ENCODE data around the gene SSR1. TPM values are rescaled to one million over a fixed set of nuclear protein-coding genes. Genes with fewer than 3 reads are reported as not detected.
"Not testable (repeated sequence)": the region's sequence is repeated elsewhere in the genome, so short reads cannot be mapped to it uniquely, and the experiment has no call there.

Gene SSR1
- total RNA-seq, 1 donor from 2014 or later: 20.4 TPM

DNA sequence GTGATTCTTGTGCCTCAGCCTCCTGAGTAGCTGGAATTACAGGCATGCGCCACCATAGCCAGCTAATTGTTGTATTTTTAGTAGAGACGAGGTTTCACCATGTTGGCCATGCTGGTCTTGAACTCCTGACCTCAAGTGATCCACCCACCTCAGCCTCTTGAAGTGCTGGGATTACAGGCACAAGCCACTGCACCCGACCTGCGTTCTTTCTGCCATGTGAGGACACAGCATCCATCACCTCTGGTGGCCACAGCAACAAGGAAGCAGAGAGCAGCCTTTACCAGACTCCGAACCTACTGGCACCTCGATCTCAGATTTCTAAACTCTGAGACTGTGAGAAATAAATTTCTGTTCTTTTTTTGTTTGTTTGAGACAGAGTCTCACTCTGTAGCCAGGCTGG is 8.9 kb upstream of the SSR1 start:
- not testable (repeated sequence) for H3K9me3 ChIP-seq (ENCODE audit: control insufficient read depth in 3 of 3, low read length in 3 of 3); H3K4me1 ChIP-seq (ENCODE audit: control insufficient read depth in 3 of 3, insufficient read depth in 3 of 3, low read length in 3 of 3); H3K4me3 ChIP-seq (ENCODE audit: low read length in 3 of 3); H3K27me3 ChIP-seq (ENCODE audit: control insufficient read depth in 3 of 3, insufficient read depth in 3 of 3, low read length in 3 of 3); H3K27ac ChIP-seq (ENCODE audit: low read depth, low read length); H3K9ac ChIP-seq (ENCODE audit: low read depth in 1 of 3, low read length in 3 of 3); H3K36me3 ChIP-seq (ENCODE audit: control insufficient read depth in 3 of 3, insufficient read depth in 3 of 3, low read length in 3 of 3)

DNA sequence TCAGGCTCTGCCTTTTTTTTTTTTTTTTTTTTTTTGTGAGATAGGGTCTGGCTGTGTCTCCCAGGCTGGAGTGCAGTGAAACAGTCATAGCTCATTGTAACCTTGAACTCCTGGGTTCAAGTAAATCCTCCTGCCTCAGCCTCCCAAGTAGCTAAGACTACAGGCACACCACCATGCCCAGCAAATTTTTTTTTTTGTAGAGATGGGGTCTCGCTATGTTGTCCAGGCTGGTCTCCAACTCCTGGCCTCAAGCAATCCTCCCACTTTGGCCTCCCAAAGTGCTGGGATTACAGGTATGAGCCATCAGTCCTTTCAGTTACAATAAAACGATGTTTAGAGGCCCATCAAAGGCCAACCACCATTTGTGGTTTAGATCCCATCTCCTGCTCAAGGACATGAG is 6.4 kb upstream of the SSR1 start:
- not testable (repeated sequence) for H3K4me1 ChIP-seq (ENCODE audit: control insufficient read depth in 3 of 3, insufficient read depth in 3 of 3, low read length in 3 of 3); H3K27ac ChIP-seq (ENCODE audit: low read depth, low read length); H3K9me3 ChIP-seq (ENCODE audit: control insufficient read depth in 3 of 3, low read length in 3 of 3); H3K36me3 ChIP-seq (ENCODE audit: control insufficient read depth in 3 of 3, insufficient read depth in 3 of 3, low read length in 3 of 3); H3K9ac ChIP-seq (ENCODE audit: low read depth in 1 of 3, low read length in 3 of 3); H3K27me3 ChIP-seq (ENCODE audit: control insufficient read depth in 3 of 3, insufficient read depth in 3 of 3, low read length in 3 of 3); H3K4me3 ChIP-seq (ENCODE audit: low read length in 3 of 3)

DNA sequence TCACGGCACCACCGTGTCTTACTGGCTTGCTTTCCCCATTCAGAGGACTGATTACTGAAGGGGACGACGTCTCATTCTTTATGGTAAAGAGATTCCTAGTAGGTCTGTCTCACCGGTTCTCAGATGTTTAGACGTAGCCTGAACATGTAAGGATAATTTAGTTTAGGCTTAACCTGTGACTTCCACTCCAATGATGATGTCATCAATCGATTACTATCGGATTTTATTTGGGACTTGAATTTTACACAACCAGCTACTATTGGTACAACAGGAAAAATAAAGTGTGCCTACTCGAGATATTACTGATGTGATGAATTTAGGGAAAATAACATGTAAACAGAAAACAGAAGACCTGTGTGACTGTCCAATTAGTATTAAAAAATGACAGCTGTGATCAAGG is 4.5 kb upstream of the SSR1 start:
- Histone ChIP-seq H3K9me3 (ENCODE audit: control insufficient read depth in 3 of 3, low read length in 3 of 3) (no peaks in the 10 kb centered on the region), H3K4me1 (ENCODE audit: control insufficient read depth in 3 of 3, insufficient read depth in 3 of 3, low read length in 3 of 3) (peaks cover 0 to 5% (median 2%) of the 10 kb centered on the region in 3 donors), H3K9ac (ENCODE audit: low read depth in 1 of 3, low read length in 3 of 3) (no peak overlapping the region)

DNA sequence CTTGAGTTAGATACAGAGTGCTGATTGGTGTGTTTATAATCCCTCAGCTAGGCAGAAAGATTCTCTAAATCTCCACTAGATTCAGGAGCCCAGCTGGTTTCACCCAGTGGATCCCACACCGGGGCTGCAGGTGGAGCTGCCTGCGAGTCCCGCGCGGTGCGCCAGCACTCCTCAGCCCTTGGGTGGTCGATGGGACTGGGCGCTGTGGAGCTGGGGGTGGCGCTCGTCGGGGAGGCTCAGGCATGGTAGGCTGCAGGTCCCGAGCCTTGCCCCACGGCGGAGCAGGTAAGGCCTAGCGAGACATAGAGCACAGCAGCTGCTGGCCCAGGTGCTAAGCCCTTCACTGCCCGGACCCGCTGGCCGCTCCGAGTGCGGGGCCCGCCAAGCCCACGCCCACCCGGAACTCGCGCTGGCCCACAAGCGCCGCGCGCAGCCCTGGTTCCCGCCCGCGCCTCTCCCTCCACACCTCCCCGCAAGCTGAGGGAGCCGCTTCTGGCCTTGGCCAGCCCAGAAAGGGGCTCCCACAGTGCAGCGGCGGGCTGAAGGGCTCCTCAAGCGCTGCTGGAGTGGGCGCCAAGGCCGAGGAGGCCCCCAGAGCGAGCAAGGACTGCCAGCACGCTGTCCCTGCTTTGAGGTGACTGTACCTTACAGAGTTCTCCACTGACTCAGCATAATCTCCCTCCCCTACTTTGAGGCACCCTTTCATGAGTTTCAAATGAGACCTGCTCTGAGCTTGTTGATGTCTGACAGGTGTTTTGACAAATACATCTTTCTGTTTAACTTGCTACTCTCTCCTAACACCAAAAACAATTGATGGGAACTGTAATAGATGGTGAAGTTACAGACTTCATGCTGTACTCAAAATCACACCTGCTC is 3.9 kb upstream of the SSR1 start:
- no peaks in the 10 kb centered on the region for H3K27me3 ChIP-seq (ENCODE audit: control insufficient read depth in 3 of 3, insufficient read depth in 3 of 3, low read length in 3 of 3)
- H3K36me3 ChIP-seq (ENCODE audit: control insufficient read depth in 3 of 3, insufficient read depth in 3 of 3, low read length in 3 of 3): peaks cover 0 to 4% (median 0%) of the 10 kb centered on the region in 3 donors
- H3K4me3 ChIP-seq (ENCODE audit: low read length in 3 of 3): no peak overlapping the region
- H3K9me3 ChIP-seq (ENCODE audit: control insufficient read depth in 3 of 3, low read length in 3 of 3): no peaks in the 10 kb centered on the region
- H3K9ac ChIP-seq (ENCODE audit: low read depth in 1 of 3, low read length in 3 of 3): no peak overlapping the region
- H3K4me1 ChIP-seq (ENCODE audit: control insufficient read depth in 3 of 3, insufficient read depth in 3 of 3, low read length in 3 of 3): peaks cover 5 to 12% (median 5%) of the 10 kb centered on the region in 3 donors
- H3K27ac ChIP-seq (ENCODE audit: low read depth, low read length): no peak overlapping the region

More for the DNA sequence above, 4.5 kb upstream of the SSR1 start:
- Histone ChIP-seq H3K27ac (ENCODE audit: low read depth, low read length) (no peak overlapping the region), H3K36me3 (ENCODE audit: control insufficient read depth in 3 of 3, insufficient read depth in 3 of 3, low read length in 3 of 3) (peaks cover 0 to 4% (median 0%) of the 10 kb centered on the region in 3 donors), H3K27me3 (ENCODE audit: control insufficient read depth in 3 of 3, insufficient read depth in 3 of 3, low read length in 3 of 3) (no peaks in the 10 kb centered on the region), H3K4me3 (ENCODE audit: low read length in 3 of 3) (no peak overlapping the region)

DNA sequence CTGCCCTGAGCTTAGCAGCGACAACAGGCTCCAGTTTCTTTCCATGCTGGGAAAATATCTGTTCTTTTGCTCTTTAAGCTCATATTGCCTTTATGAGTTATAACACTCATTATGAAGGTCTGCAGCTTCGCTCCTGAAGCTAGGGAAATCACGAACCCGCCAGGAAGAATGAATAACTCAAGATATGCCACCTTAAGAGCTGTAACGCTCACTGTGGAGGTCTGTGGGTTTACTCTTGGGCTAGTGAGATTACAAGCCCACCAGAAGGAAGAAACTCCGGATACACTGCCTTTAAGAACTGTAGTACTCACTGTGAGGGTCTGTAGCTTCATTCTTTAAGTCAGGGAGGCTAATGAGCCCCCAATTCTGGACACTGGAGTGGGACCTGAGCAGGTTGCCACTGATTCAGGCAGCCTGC is 3.0 kb upstream of the SSR1 start:
- Histone ChIP-seq H3K9me3 (ENCODE audit: control insufficient read depth in 3 of 3, low read length in 3 of 3) (no peaks in the 10 kb centered on the region), H3K4me1 (ENCODE audit: control insufficient read depth in 3 of 3, insufficient read depth in 3 of 3, low read length in 3 of 3) (peaks cover 5 to 17% (median 15%) of the 10 kb centered on the region in 3 donors), H3K4me3 (ENCODE audit: low read length in 3 of 3) (no peak overlapping the region), H3K36me3 (ENCODE audit: control insufficient read depth in 3 of 3, insufficient read depth in 3 of 3, low read length in 3 of 3) (peaks cover 0 to 4% (median 0%) of the 10 kb centered on the region in 3 donors), H3K27ac (ENCODE audit: low read depth, low read length) (no peak overlapping the region), H3K9ac (ENCODE audit: low read depth in 1 of 3, low read length in 3 of 3) (no peak overlapping the region), H3K27me3 (ENCODE audit: control insufficient read depth in 3 of 3, insufficient read depth in 3 of 3, low read length in 3 of 3) (no peaks in the 10 kb centered on the region)

DNA sequence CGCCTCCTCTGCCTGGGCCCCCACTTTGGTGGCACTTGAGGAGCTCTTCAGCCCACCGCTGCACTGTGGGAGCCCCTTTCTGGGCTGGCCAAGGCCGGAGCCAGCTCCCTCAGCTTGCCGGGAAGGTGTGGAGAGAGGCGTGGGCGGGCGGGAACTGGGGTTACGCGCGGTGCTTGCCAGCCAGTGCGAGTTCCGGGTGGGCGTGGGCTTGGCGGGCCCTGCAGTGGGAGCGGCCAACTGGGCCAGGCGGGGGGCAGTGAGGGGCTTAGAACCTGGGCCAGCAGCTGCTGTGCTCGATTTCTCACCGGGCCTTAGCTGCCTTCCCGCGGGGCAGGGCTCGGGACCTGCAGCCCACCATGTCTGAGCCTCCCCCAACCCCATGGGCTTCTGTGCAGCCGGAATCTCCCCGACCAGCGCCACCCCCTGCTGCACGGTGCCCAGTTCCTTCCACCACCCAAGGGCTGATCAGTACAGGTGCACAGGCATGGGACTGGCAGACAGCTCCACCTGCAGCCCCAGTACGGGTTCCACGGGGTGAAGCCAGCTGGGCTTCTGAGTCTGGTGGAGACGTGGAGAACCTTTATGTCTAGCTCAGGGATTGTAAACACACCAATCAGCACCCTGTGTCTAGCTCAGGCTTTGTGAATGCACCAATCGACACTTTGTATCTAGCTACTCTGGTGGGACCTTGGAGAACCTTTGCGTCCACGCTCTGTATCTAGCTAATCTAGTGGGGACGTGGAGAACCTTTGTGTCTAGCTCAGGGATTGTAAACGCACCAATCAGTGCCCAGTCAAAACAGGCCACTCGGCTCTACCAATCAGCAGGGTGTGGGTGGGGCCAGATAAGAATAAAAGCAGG is 2.3 kb upstream of the SSR1 start:
- H3K9me3 ChIP-seq (ENCODE audit: control insufficient read depth in 3 of 3, low read length in 3 of 3); H3K9ac ChIP-seq (ENCODE audit: low read depth in 1 of 3, low read length in 3 of 3); H3K27ac ChIP-seq (ENCODE audit: low read depth, low read length); H3K27me3 ChIP-seq (ENCODE audit: control insufficient read depth in 3 of 3, insufficient read depth in 3 of 3, low read length in 3 of 3); H3K4me3 ChIP-seq (ENCODE audit: low read length in 3 of 3); H3K36me3 ChIP-seq (ENCODE audit: control insufficient read depth in 3 of 3, insufficient read depth in 3 of 3, low read length in 3 of 3): not testable (repeated sequence)
- H3K4me1 ChIP-seq (ENCODE audit: control insufficient read depth in 3 of 3, insufficient read depth in 3 of 3, low read length in 3 of 3): peaks cover 5 to 18% (median 15%) of the 10 kb centered on the region in 3 donors

DNA sequence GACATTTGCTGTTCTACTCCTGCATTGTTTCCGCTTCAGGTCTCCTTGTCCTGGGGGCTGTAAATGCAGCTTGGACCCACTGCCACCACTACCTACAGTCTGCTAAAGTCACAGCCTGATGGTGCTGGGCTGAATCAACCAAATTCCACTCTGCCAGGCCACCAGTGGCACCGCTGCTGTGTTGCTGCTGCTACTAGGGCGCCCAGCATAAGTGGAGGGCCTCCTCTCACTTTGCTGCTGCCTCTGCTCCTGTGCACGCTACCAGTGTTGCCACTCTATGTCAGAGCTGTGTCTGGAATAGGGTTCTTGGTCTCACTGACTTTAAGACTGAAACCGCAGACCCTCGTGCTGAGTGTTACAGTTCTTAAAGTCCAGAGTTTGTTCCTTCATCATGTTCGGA is 1.4 kb upstream of the SSR1 start:
- Histone ChIP-seq H3K9me3 (ENCODE audit: control insufficient read depth in 3 of 3, low read length in 3 of 3) (no peaks in the 10 kb centered on the region), H3K4me1 (ENCODE audit: control insufficient read depth in 3 of 3, insufficient read depth in 3 of 3, low read length in 3 of 3) (peaks cover 5 to 18% (median 15%) of the 10 kb centered on the region in 3 donors), H3K27ac (ENCODE audit: low read depth, low read length) (no peak overlapping the region), H3K4me3 (ENCODE audit: low read length in 3 of 3) (no peak overlapping the region), H3K36me3 (ENCODE audit: control insufficient read depth in 3 of 3, insufficient read depth in 3 of 3, low read length in 3 of 3) (peaks cover 3 to 6% (median 4%) of the 10 kb centered on the region in 3 donors), H3K9ac (ENCODE audit: low read depth in 1 of 3, low read length in 3 of 3) (no peak overlapping the region), H3K27me3 (ENCODE audit: control insufficient read depth in 3 of 3, insufficient read depth in 3 of 3, low read length in 3 of 3) (no peaks in the 10 kb centered on the region)

DNA sequence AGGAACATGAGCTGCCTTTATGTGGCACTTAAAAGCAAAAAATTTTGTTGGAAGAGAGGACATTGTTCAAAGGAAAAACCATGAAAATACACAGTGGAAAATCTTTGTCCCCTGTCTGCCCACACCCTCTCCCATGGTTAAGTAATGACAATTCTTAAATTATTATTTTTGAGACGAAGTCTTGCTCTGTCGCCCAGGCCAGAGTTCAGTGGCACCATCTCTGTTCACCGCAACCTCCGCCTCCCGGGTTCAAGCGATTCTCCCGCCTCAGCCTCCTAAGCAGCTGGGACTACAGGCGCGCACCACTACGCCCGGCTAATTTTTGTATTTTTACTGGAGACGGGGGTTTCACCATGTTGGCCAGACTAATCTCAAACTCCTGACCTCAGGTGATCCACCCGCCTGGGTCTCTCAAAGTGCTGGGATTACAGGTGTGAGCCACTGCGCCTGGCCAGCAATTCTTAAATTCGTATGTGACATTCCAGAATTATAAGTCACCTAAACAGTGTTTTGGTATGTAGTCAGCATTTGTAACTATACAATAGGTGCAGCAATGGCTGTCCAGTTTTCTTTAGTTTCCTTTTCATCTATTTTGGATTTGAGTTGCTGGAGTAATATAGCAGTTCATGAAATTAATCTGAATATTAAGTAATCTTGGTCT is 636 bp upstream of the SSR1 start:
- H3K9ac ChIP-seq (ENCODE audit: low read depth in 1 of 3, low read length in 3 of 3): peak overlapping the region; percentile 95 to 96 (median 96)
- no peaks in the 10 kb centered on the region for H3K27me3 ChIP-seq (ENCODE audit: control insufficient read depth in 3 of 3, insufficient read depth in 3 of 3, low read length in 3 of 3)
- peaks cover 9 to 12% (median 11%) of the 10 kb centered on the region in 3 donors for H3K36me3 ChIP-seq (ENCODE audit: control insufficient read depth in 3 of 3, insufficient read depth in 3 of 3, low read length in 3 of 3)
- peaks cover 5 to 18% (median 17%) of the 10 kb centered on the region in 3 donors for H3K4me1 ChIP-seq (ENCODE audit: control insufficient read depth in 3 of 3, insufficient read depth in 3 of 3, low read length in 3 of 3)
- peak overlapping the region; percentile 93 to 100 (median 97) for H3K4me3 ChIP-seq (ENCODE audit: low read length in 3 of 3)
- H3K27ac ChIP-seq (ENCODE audit: low read depth, low read length): peak overlapping the region; percentile 90
- H3K9me3 ChIP-seq (ENCODE audit: control insufficient read depth in 3 of 3, low read length in 3 of 3): no peaks in the 10 kb centered on the region

DNA sequence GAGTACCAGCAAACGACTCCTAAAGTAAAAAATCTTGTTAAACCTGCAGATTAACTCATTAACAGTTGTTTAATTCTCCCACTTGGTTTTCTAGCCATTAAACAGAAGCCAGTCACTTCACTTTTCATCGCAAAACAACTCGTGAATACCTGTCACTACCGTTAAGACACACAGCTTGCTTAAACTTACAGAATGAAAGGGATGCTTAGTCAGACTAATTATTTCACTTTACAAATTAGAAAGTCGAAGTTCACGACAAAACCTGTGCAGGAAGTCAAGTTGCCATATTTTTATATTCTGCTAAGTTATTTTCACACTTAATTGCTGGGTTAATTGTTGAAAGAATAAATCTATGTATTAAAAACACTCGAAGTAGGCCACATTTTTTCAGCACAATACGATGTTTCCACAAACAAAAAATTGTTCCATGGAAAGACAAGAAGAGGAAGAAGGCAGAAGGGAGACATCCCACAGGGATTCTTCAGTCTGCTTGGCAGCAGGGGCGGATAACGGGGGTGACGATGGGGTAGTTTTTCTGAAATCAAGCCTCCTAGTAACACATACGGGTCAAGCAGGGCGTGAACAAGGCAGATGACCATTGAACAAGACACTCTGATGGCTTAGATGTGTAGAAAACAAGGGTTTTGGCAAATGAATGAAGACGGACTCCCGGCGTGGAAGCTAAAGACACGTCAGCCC is 933 bp downstream of the SSR1 start:
- Histone ChIP-seq H3K4me3 (ENCODE audit: low read length in 3 of 3) (peak overlapping the region; percentile 93 to 100 (median 97)), H3K27me3 (ENCODE audit: control insufficient read depth in 3 of 3, insufficient read depth in 3 of 3, low read length in 3 of 3) (no peaks in the 10 kb centered on the region), H3K9me3 (ENCODE audit: control insufficient read depth in 3 of 3, low read length in 3 of 3) (no peaks in the 10 kb centered on the region), H3K4me1 (ENCODE audit: control insufficient read depth in 3 of 3, insufficient read depth in 3 of 3, low read length in 3 of 3) (peaks cover 5 to 18% (median 17%) of the 10 kb centered on the region in 3 donors), H3K36me3 (ENCODE audit: control insufficient read depth in 3 of 3, insufficient read depth in 3 of 3, low read length in 3 of 3) (peaks cover 9 to 24% (median 24%) of the 10 kb centered on the region in 3 donors), H3K27ac (ENCODE audit: low read depth, low read length) (peak overlapping the region; percentile 90), H3K9ac (ENCODE audit: low read depth in 1 of 3, low read length in 3 of 3) (peak overlapping the region; percentile 95 to 96 (median 96))
